Measurements from ENCODE around the gene TSEN15. TPM values are rescaled to one million over a fixed set of nuclear protein-coding genes. Genes with fewer than 3 reads are reported as not detected.

Gene TSEN15
- total and polyA plus RNA-seq, 9 of the 15 experiments (the other 6 are each of a cell fraction or from before 2014, with no cell fraction given) = 25.6 to 121 (median 91.3) TPM

DNA sequence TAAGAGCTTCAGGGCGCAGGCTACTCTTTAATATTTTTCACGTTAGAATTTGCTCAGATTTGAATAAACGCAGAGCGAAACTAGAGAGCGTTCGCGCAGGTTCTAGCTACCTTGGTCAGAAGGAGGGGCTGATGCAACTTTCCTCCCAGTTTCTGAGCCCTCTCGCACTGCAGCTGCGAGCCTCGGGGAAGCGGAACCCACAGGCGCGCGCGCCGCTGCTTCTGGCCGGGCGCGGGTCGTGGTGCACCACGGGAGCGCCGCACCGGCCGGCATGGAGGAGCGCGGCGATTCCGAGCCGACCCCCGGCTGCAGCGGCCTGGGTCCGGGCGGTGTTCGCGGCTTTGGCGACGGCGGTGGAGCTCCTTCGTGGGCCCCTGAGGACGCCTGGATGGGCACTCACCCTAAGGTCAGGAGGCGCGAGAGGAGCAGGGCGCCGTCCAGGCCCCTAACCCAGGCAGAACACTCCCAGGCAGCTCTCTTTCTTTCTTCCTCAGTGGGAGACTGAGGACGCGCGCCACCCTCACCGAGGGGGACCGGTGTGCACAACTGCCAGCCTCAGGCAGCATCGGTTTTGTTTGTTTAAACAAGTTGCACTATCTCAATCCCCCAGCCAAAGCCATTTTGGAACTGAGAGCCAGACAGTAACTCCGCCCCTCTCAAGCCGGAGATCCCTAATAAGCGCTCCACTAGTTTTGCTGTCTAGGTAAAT is at the start of gene TSEN15 (continued):
- TF ChIP-seq HNRNPH1 (optimal IDR thresholded peaks at IDR 0.05; ENCODE audit: low read depth, low read length) (no peak), TBP (optimal IDR thresholded peaks at IDR 0.05; ENCODE audit: low read depth, low read length) (peak; percentile 74), ZNF830 (CRISPR knock-in tag; IDR thresholded peaks at IDR 0.05) (0 out of 2 replicates have a peak, but pooled peaks have one; percentile 63), ZNF239 (CRISPR knock-in tag; IDR thresholded peaks at IDR 0.05) (peak; percentile 36; the same call in 1 of the 2 replicates), ARID3B (CRISPR knock-in tag; IDR thresholded peaks at IDR 0.05; ENCODE audit: borderline replicate concordance) (no peak), BCOR (IDR thresholded peaks at IDR 0.05) (peak; percentile 42; the same call in 1 of the 2 replicates), ZNF778 (CRISPR knock-in tag; IDR thresholded peaks at IDR 0.05) (no peak), PATZ1 (CRISPR knock-in tag; IDR thresholded peaks at IDR 0.05; ENCODE audit: borderline replicate concordance) (no peak), ZEB2 (IDR thresholded peaks at IDR 0.05) (peak; percentile 90), RUNX1 (IDR thresholded peaks at IDR 0.05; ENCODE audit: low read depth) (no peak; the same call in 1 of the 2 replicates), PRMT5 (CRISPR knock-in tag; IDR thresholded peaks at IDR 0.05) (no peak), ZNF639 (CRISPR knock-in tag; conservative IDR thresholded peaks at IDR 0.05 in 1 of 2, IDR thresholded peaks at IDR 0.05 in 1 of 2) (peak in 1 of 2 experiments; percentile 85; a peak in 2 of 4 replicates), LARP7 (IDR thresholded peaks at IDR 0.05) (no peak), THRAP3 (IDR thresholded peaks at IDR 0.05; ENCODE audit: borderline replicate concordance) (no peak), NUFIP1 (IDR thresholded peaks at IDR 0.05; ENCODE audit: partially characterized antibody) (no peak), PYGO2 (tag; IDR thresholded peaks at IDR 0.05) (no peak), HIVEP1 (CRISPR knock-in tag; IDR thresholded peaks at IDR 0.05) (no peak), NCOA2 (IDR thresholded peaks at IDR 0.05; ENCODE audit: partially characterized antibody in 2 of 2) (no peak)
- TF ChIP-seq, protein P1, sequence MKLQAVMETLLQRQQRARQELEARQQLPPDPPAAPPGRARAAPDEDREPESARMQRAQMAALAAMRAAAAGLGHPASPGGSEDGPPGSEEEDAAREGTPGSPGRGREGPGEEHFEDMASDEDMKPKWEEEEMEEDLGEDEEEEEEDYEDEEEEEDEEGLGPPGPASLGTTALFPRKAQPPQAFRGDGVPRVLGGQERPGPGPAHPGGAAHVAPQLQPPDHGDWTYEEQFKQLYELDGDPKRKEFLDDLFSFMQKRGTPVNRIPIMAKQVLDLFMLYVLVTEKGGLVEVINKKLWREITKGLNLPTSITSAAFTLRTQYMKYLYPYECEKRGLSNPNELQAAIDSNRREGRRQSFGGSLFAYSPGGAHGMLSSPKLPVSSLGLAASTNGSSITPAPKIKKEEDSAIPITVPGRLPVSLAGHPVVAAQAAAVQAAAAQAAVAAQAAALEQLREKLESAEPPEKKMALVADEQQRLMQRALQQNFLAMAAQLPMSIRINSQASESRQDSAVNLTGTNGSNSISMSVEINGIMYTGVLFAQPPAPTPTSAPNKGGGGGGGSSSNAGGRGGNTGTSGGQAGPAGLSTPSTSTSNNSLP (IDR thresholded peaks at IDR 0.05; ENCODE audit: borderline replicate concordance, low read depth, low read length) = no peak
- TF ChIP-seq, protein P2, sequence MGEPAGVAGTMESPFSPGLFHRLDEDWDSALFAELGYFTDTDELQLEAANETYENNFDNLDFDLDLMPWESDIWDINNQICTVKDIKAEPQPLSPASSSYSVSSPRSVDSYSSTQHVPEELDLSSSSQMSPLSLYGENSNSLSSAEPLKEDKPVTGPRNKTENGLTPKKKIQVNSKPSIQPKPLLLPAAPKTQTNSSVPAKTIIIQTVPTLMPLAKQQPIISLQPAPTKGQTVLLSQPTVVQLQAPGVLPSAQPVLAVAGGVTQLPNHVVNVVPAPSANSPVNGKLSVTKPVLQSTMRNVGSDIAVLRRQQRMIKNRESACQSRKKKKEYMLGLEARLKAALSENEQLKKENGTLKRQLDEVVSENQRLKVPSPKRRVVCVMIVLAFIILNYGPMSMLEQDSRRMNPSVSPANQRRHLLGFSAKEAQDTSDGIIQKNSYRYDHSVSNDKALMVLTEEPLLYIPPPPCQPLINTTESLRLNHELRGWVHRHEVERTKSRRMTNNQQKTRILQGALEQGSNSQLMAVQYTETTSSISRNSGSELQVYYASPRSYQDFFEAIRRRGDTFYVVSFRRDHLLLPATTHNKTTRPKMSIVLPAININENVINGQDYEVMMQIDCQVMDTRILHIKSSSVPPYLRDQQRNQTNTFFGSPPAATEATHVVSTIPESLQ (CRISPR knock-in tag; IDR thresholded peaks at IDR 0.05) = peak; percentile 83; the same call in 1 of the 2 replicates

All from K562 (cell line).